ENCODE results near the gene OCSTAMP.

DNA sequence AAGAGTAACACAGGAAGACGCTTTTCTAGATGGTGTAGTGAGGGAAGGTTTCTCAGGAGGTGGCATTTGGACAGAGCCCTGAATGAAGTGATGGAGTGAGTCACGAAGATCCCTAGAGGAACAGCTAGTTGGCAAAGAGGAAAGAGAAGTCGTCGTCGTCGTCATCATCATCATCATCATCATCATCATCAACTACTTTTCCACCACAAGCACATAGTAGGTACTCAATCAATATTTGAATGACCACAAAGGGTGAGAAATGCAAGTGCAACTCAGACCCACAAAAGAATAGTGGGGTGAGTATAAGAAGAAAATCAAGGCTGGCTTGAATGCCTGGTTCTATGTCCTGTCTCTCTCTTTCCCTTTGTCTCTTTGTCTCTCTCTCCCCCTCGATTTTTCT, 28.3 kb upstream of the OCSTAMP start:
- TF ChIP-seq MAX (IDR thresholded peaks at IDR 0.05; ENCODE audit: low read depth, low read length) (no peak), NFYB (IDR thresholded peaks at IDR 0.05; ENCODE audit: insufficient read depth, low read depth, low read length) (no peak), NFIC (IDR thresholded peaks at IDR 0.05; ENCODE audit: low read depth, low read length) (no peak), CEBPB (IDR thresholded peaks at IDR 0.05; ENCODE audit: borderline replicate concordance in 1 of 2, low read depth in 2 of 2, low read length in 2 of 2) (no peak), CHD2 (IDR thresholded peaks at IDR 0.05; ENCODE audit: borderline replicate concordance, low read depth, low read length) (no peak), SIN3A (IDR thresholded peaks at IDR 0.05; ENCODE audit: low read depth, low read length) (no peak), RAD21 (IDR thresholded peaks at IDR 0.05; ENCODE audit: insufficient read depth, low read depth, low read length) (no peak), CUX1 (IDR thresholded peaks at IDR 0.05; ENCODE audit: insufficient replicate concordance, low read depth, low read length) (no peak)
- TF ChIP-seq, protein P1, sequence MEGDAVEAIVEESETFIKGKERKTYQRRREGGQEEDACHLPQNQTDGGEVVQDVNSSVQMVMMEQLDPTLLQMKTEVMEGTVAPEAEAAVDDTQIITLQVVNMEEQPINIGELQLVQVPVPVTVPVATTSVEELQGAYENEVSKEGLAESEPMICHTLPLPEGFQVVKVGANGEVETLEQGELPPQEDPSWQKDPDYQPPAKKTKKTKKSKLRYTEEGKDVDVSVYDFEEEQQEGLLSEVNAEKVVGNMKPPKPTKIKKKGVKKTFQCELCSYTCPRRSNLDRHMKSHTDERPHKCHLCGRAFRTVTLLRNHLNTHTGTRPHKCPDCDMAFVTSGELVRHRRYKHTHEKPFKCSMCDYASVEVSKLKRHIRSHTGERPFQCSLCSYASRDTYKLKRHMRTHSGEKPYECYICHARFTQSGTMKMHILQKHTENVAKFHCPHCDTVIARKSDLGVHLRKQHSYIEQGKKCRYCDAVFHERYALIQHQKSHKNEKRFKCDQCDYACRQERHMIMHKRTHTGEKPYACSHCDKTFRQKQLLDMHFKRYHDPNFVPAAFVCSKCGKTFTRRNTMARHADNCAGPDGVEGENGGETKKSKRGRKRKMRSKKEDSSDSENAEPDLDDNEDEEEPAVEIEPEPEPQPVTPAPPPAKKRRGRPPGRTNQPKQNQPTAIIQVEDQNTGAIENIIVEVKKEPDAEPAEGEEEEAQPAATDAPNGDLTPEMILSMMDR (IDR thresholded peaks at IDR 0.05 in 2 of 3, conservative IDR thresholded peaks at IDR 0.05 in 1 of 3; ENCODE audit: control insufficient read depth in 2 of 3, extremely low read depth in 1 of 3, insufficient read depth in 1 of 3, low read depth in 3 of 3, low read length in 3 of 3): no peak
- TF ChIP-seq, protein P2, sequence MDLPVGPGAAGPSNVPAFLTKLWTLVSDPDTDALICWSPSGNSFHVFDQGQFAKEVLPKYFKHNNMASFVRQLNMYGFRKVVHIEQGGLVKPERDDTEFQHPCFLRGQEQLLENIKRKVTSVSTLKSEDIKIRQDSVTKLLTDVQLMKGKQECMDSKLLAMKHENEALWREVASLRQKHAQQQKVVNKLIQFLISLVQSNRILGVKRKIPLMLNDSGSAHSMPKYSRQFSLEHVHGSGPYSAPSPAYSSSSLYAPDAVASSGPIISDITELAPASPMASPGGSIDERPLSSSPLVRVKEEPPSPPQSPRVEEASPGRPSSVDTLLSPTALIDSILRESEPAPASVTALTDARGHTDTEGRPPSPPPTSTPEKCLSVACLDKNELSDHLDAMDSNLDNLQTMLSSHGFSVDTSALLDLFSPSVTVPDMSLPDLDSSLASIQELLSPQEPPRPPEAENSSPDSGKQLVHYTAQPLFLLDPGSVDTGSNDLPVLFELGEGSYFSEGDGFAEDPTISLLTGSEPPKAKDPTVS (IDR thresholded peaks at IDR 0.05; ENCODE audit: low read depth, low read length): no peak
- TF ChIP-seq, protein P3, sequence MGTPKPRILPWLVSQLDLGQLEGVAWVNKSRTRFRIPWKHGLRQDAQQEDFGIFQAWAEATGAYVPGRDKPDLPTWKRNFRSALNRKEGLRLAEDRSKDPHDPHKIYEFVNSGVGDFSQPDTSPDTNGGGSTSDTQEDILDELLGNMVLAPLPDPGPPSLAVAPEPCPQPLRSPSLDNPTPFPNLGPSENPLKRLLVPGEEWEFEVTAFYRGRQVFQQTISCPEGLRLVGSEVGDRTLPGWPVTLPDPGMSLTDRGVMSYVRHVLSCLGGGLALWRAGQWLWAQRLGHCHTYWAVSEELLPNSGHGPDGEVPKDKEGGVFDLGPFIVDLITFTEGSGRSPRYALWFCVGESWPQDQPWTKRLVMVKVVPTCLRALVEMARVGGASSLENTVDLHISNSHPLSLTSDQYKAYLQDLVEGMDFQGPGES (IDR thresholded peaks at IDR 0.05): no peak
